HG03025 (cell line): ENCODE data around the gene ARHGAP8.
"Not testable (repeated sequence)": the region's sequence is repeated elsewhere in the genome, so short reads cannot be mapped to it uniquely, and the experiment has no call there.

Source experiments
- ATAC-seq: cut with Tn5 transposase; IDR thresholded peaks from one replicate; pipeline ENCODE4 v1.9.1; 2021; ENCODE audit warnings: mild to moderate bottlenecking, moderate library complexity; ENCODE audit not compliant: unreplicated experiment, low FRiP score

The ARHGAP8 gene

DNA sequence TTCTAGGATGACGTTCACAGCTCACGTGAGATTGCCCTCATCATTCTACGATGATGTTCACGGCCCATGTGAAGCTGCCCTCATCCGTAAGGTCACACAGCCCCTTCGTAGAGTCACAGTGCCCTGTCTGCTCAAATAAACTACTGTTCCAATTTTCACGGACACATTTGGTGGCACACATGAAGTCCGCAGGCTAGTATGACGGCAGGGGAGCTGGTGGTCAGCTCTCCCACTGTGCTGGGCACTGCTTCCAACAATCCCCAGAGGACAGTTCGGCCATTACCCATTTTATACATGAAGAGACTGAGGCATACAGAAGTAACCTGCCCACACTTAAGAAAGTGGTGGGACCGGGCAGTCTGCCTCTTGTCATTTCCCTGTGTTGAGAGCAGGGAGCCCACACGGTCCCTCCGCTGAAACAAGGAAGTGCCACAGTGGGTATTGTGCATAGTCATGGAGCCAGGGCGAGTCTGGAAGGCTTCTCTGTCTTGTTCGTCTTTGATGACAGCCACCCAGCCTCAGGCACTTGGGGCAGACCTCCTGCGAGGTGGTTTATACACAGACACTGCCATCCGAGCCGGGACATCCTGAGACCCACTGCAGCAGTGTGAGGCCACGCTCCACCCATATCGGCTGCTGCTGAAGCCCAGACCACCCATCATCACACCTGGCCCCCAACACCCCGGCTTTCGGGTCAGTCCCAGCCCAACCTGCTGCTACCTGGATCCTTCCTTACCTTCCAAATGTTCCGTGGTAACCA lies 143.1 kb downstream of the ARHGAP8 start:
- no peak for ATAC-seq

- no peak for ATAC-seq
These were observed 145.9 kb downstream of the ARHGAP8 start for GRCh38 chr22:44898236-44898635.

DNA sequence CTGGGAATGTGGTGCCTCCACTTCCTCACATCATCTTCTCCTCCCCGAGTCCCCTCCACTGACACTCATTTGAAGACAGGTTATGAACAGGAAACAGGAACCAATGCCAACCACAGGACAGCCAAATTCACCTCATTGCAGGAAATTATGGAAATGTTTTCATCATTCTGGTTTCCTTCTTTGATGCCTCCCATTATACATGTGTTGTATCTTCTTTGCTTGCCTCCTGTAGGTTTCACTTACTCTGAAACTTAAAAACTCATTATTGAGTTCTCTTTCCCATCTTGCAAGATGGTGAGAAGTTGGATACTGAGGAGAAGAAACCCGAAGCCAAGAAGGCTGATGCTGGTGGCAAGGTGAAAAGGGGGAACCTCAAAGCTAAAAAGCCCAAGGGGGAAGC lies 148.9 kb downstream of the ARHGAP8 start:
- ATAC-seq, result no peak

- not testable (repeated sequence) for ATAC-seq
These were observed 150.8 kb downstream of the ARHGAP8 start for GRCh38 chr22:44903164-44903563.

DNA sequence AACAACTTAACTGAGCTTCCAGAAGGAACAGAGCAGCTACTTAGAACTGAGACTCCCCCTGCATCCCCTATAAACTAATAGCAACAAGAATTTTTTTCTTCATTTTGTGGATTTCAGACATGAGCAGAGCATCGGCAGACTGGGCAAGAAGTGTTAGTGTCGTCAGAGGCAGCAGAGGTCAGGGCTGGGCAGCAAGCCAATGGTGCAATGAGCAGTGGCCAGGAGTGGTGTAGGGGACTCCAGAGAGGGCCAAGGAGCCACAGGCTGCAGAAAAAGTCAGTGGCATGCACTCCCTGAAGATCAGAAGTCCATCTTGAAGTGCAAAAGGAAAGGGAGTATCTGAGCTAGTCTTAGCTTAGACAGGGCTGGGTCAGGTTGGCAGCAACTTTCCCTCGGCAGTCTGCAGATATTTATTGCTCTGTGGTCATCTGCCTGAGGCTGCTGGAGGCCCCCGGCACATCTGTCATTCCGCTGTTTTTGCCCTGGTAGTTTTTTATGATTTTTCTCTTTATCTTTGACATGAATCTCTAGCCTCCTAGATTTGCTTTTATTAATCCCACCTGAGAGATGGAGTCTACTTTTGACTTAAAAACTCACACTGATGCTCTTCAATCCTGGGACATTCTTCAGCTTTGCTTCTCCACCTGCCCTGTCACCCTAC lies 152.2 kb downstream of the ARHGAP8 start:
- ATAC-seq, result not testable (repeated sequence)

DNA sequence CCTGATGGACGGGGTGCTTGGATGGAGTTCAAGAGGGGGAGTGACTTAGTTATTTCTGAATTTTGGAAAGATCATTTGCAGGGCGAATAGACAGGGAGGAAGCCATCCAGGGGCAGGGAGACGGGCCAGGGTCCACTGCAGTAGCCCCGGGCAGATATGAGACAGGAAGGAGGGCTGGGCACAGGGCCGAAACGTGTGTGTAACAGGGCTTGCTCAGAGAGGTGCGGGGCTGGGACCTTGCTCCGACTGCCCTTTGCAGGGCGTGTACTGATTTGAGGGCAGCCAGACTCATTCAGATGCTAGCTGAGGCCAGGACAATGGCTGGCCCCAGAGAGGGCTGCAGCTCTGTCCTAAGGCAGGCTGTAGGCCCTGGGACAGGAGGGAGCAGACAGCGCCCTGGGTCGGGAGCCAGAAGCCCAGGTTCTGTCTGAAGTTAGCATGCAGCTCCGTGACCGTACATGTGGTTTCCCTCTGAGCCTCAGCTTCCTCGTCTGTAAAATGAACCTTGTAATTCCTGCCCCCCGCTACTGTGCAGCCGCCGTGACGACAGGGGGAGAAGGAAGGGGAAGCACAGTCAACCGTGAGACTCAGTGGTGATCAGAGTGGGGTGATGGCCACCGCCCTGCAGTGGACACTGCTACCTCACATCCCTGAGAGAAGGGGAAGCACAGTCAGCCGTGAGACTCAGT lies 154.0 kb downstream of the ARHGAP8 start:
- ATAC-seq, result no peak

GRCh38 chr22:44906999-44907644 lies 154.7 kb downstream of the ARHGAP8 start:
- no peak for ATAC-seq

GRCh38 chr22:44907765-44908737 lies 155.7 kb downstream of the ARHGAP8 start:
- no peak for ATAC-seq

DNA sequence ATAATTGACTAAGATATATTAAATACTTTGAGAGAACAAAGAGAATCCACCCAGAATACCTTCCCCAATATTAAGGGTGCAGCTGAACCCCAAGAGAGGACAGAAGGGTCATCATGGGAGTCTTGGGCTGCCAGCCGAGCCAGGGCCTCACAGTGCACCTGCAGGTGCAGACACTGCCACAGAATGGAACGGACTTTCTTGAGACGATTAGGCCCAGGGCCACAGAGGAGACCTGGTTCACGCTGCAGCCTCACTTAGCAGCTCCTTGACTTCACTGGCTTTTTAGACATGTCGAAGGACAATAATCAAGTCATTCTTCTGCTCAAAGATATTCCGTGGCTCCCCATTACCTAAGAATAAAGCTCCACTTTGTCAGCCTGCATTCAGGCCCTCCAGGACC lies 156.9 kb downstream of the ARHGAP8 start:
- no peak for ATAC-seq
